ENCODE results near the gene COL2A1.

The COL2A1 gene

GRCh38 chr12:47943623-47944340, 60.5 kb downstream of the COL2A1 start:
- TF ChIP-seq, protein P1, sequence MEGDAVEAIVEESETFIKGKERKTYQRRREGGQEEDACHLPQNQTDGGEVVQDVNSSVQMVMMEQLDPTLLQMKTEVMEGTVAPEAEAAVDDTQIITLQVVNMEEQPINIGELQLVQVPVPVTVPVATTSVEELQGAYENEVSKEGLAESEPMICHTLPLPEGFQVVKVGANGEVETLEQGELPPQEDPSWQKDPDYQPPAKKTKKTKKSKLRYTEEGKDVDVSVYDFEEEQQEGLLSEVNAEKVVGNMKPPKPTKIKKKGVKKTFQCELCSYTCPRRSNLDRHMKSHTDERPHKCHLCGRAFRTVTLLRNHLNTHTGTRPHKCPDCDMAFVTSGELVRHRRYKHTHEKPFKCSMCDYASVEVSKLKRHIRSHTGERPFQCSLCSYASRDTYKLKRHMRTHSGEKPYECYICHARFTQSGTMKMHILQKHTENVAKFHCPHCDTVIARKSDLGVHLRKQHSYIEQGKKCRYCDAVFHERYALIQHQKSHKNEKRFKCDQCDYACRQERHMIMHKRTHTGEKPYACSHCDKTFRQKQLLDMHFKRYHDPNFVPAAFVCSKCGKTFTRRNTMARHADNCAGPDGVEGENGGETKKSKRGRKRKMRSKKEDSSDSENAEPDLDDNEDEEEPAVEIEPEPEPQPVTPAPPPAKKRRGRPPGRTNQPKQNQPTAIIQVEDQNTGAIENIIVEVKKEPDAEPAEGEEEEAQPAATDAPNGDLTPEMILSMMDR (conservative IDR thresholded peaks at IDR 0.05; ENCODE audit: low read depth, low read length), result no peak
- no peak overlapping the region for H3K4me3 ChIP-seq (ENCODE audit: low read depth, low read length)
- DNase-seq (ENCODE audit: low read depth), result no peak

DNA sequence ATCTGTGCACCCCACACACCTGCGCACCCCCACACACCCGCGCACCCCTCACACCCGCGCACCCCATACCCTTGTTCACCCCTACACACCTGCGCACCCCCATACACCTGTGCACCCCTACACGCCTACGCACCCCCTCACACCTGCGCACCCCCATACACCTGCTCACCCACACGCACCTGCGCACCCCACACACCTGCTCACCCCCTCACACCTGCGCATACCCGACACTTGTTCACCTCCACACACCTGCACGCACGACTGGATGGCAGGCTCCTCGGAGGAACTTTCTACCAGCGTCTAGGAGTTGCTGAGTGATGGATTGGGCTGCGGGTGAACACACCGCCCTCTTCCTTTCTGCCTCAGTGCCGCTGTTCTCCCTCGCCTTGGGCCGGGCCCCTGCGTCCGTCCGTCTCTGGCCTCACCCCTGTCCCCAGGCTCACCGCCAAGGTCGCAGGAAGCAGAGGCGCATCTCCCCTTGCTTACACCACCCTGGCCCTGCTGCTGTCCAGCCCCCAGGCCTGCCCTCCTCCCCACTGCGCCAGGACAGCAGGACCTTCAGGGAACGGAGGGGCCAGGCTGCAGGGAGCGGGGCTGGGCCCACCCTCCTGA, 61.6 kb downstream of the COL2A1 start:
- no peak overlapping the region for H3K4me3 ChIP-seq (ENCODE audit: low read depth, low read length)
- DNase-seq (ENCODE audit: low read depth), result no peak
- TF ChIP-seq, protein P1 (conservative IDR thresholded peaks at IDR 0.05; ENCODE audit: low read depth, low read length), result no peak

DNA sequence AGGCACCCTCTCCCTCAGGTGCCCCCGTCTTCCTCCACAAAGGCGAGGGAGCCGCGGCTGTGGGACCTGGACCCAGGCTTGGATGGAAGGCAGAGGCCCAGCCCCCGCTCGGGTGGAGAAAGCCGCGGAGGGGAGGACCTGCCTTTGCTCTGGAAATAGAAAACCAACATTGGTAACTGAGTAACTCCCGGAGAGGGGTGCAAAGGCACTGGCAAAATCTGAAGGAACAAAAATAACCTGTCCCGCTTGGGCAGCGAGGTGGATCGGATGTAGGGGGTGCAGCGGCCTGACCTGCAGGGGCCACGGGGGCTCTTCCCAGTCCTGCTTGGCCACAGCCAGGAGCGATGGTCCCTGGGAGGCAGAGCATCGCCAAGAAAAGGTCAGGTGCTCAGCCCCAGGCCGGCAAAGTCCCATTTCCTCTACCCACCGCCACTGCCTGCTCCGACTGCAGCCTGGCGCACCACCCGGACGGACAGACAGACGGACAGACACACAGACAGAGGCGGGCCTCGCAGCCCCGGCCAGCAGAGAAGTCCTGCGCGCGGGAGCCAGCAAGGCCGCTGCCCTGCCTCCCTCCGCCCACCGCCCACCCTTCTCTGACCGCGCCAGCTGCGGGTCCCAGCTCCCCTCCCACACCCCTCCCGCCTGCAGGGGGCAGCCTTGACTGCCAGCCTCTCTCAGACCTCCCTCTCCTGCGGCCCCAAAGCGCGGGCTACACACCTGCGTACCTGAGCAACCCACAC, 62.2 kb downstream of the COL2A1 start:
- no peak overlapping the region for H3K4me3 ChIP-seq (ENCODE audit: low read depth, low read length)
- peak; percentile 11 for DNase-seq (ENCODE audit: low read depth)
- TF ChIP-seq, protein P1 (conservative IDR thresholded peaks at IDR 0.05; ENCODE audit: low read depth, low read length), result peak; percentile 46

GRCh38 chr12:47941475-47941780, 62.8 kb downstream of the COL2A1 start:
- TF ChIP-seq, protein P1 (conservative IDR thresholded peaks at IDR 0.05; ENCODE audit: low read depth, low read length), result no peak
- DNase-seq (ENCODE audit: low read depth), result no peak

GRCh38 chr12:47940773-47941474, 63.4 kb downstream of the COL2A1 start:
- TF ChIP-seq, protein P1 (conservative IDR thresholded peaks at IDR 0.05; ENCODE audit: low read depth, low read length), result no peak
- no peak overlapping the region for H3K4me3 ChIP-seq (ENCODE audit: low read depth, low read length)
- DNase-seq (ENCODE audit: low read depth), result no peak

More at GRCh38 chr12:47941475-47941780, 62.8 kb downstream of the COL2A1 start:
- H3K4me3 ChIP-seq (ENCODE audit: low read depth, low read length), result no peak overlapping the region

DNA sequence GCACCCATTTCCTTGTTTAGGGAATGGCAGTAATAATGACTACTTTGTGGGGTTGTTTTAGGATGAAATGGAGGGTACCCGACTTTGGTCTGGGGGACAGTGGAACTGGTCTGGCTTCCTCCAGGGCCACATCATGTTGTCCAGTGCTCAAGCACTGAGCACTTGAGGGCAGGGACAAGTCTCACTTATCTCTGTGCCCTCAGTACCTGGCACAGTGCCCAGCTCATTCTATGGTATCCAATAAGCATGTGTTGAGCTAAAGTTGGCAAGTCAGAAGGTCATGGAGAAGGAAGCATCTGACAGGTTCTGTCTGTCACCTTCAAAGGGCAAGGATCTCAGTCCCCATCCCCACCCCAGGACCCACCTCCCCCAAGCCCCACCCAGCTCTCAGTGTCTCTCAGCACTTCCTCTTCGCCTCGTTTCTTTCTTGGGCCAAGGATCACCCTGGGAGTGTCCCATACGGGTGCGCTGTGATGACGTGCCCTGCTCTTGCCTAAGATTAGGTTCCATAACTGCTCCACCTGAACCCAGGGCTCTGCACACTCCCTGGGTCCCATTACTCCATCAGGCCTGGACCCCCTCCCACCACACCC, 65.2 kb downstream of the COL2A1 start:
- no peak for DNase-seq (ENCODE audit: low read depth)
- no peak overlapping the region for H3K4me3 ChIP-seq (ENCODE audit: low read depth, low read length)
- TF ChIP-seq, protein P1 (conservative IDR thresholded peaks at IDR 0.05; ENCODE audit: low read depth, low read length), result no peak
